ENCODE results near the gene HPS4.

- TF ChIP-seq SUZ12 (IDR thresholded peaks at IDR 0.05; ENCODE audit: extremely low read depth, insufficient read depth, insufficient read length) (no peak), YY1 (IDR thresholded peaks at IDR 0.05; ENCODE audit: insufficient read depth, insufficient read length) (no peak)
Observed at GRCh38 chr22:26466196-26466595, 17.4 kb downstream of the HPS4 start.
